Raji (cell line): ENCODE measurements around the gene MYH11.

Experiments
- POLR2A ChIP-seq: IDR thresholded peaks from 2 replicates; pipeline ENCODE4 v1.6.1; 2011; ENCODE audit warnings: low read depth, low read length, control low read depth; ENCODE audit not compliant: insufficient read depth

Gene MYH11

DNA sequence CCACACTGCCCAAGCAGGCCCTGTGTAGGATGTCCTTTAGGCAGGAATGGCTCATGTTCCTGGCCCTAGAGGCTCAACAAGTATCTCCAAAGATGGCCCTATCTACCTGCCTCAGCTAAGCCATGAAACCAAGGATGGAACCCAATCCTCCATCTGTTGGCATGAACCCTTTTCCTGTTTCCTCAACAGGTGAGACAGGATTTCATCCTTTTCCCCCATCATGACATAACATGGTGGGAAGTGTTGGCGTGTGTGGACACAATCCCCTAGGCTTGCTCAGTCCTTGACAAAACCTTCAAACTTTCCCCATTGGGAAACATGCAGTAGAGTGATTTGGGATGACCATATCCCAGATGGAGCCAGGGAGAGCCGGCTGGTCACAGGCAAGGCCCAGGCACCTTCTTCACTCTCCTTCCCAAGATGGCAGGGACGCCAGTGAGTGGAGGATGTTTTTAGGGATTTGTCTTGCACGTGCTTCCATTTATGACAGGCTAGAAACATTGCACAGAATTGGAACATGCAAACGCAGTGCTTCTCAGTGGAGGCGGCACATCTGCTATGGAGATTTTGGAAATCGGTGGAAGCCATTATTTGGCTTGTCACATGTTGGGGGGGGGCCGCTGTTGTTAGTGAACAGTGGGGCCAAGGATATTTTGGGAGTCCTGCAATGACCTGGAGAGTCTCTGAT lies 77.0 kb downstream of the MYH11 start:
- TF ChIP-seq POLR2A = no peak

DNA sequence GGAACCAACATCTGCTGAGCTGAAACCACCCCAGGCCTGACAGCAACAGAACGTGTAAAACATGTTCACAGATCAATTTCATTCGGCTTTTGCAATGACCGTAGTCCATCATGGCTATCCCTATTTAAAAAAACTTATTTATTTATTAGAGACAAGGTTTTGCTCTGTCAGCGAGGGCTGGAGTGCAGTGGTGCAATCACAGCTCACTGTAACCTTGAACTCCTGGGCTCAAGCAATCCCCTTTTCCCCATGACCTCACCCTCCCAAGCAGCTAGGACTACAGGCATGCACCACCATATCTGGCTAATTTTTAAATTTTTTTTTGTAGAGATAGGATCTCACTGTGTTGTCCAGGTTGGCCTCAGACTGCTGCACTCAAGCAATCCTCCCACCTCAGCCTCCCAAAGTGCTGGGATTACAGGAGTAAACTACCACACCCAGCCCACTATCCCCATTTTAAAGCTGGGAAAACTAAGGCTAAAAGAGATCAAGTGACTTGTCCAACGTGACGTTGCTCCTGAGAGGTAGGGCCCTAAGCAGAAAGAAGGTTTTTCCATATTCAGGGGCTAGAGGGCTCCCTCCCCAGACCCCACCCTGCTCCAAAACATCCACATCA lies 77.7 kb downstream of the MYH11 start:
- no peak for TF ChIP-seq POLR2A

DNA sequence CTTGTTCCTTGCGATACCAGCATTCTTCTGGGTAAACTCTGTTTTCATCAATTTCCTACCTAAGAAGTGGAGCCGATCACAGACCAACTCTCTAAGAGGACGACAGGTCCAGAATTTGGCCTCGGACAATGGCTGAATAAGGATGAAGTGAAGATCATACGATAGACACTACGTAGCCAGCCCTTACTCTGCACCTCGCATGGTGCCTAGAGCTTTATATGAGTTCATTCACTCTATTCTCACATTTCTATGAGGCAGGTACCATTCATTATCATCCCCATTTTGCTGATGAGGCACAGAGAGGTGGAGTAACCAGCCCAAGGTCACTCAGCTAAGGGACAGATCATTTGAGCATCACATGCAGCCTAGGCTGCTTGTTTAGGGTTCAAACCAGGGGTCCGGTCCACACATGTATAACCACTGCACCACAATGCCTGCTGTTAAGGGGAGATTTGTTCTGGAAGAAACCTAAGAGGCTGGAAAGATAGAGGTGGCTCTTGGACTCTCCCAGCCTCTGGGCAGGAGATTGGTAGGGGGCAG lies 78.6 kb downstream of the MYH11 start:
- TF ChIP-seq POLR2A = no peak

DNA sequence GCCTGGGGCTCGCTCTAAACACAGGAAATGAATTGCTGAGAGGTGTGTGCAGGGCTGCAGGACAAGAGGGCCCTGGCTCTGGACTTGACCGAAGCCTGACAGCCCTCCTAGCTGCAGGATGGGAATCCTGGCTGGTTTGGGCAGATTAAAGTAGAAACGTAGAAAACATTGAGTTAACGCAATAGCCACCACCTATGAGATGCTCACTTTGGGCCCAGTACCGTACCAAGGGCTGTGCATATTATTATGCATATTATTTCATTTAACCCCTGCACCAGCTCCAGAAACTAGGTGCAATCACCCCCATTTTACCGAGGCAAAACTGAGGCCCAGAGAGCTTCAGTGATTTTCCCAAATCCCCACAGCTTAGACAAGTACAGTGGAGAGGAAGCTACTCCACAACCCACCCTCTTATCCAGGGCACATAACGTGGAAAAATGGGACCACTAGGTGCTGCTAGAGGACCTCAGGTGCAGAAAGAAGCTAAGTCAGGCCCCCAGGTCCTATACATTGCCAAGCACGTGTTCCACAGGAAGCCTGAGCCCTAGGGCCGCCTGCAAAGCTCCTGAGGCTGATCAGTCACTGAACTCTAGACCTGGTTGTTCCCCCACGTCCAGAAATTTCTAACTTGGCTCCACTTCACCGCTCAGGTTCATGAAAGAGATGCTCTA lies 79.2 kb downstream of the MYH11 start:
- no peak for TF ChIP-seq POLR2A

DNA sequence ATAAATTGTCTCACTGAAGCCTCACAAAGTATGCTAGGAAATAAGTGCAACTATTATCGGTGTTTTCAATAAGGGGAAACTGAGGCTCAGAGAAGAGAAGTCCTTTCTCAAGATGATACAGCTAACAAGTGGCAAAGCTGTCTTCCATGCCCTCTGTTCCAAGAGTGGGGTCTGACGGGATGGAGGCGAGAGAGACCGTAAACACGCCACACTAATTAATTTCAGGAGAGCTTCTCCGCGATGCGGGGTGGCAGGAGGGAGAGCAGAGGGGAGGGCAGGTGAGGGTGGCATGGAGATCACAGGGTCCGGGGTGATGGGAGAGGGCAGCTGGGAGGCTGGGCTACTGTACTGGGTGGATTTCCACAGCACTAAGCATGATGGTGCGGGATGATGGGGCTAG lies 80.3 kb downstream of the MYH11 start:
- no peak for TF ChIP-seq POLR2A

DNA sequence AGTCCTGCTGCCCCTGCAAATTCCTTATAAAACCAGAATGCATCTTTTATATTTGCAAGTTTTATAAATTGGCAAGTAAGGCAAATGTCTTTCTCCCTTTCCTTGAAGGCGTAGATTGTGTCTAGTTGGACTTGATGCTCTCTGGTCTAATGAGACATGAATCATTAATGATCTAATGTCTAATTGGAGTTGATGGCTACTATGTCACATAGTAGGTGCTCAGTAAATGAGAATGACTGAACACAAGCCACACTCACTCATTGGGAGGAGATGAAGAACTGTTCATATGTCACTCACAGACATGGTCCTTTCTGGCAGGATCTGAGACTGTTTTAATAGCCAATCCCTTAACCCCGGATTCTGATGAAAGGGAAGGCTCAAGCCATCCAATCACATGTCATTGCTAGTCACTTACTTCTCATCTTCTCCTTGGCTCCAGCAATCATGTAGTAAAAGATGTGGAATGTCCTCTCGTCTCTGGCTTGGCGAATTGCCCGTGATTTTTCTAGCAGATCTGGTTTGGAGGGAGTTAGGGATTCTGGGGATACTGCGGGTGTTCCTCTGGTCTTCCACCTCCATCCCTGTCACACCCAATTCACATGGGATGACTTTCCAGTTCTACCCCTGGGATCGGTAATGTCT lies 81.0 kb downstream of the MYH11 start:
- no peak for TF ChIP-seq POLR2A

DNA sequence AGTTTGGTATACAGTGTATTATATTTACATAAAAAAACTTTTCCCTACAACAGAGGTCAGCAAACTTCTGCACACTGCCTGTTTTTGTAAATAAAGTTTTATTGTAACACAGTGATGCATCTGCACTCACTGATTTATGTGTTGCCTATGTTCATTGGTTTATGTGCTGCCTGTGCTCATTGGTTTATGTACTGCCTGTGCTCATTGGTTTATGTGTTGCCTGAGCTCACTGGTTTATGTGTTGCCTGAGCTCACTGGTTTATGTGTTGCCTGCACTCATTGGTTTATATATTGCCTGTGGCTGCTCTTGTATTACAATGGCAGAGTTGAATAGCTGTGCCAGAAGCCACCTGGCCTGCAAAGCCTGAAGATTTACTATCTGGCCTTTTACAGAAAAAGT lies 81.6 kb downstream of the MYH11 start:
- no peak for TF ChIP-seq POLR2A

DNA sequence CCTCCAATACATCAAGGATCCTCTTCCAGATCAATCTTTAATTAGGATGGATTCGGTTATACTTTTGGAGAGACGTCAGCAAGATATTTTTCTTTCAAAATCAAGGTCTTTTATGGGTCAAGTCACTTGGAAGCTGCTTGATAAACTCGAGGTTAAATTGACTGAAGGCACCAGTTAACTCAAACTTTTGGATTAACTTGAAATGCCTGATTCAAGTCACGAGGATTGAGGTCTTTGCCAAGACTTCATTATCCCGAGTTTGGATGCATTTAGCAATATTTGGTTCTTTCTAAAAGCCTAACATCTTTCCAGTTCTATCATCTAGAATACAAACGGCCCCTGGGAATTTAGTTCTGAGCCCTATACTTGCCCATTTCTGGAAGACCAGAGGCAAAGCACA lies 82.9 kb downstream of the MYH11 start:
- TF ChIP-seq POLR2A = no peak

DNA sequence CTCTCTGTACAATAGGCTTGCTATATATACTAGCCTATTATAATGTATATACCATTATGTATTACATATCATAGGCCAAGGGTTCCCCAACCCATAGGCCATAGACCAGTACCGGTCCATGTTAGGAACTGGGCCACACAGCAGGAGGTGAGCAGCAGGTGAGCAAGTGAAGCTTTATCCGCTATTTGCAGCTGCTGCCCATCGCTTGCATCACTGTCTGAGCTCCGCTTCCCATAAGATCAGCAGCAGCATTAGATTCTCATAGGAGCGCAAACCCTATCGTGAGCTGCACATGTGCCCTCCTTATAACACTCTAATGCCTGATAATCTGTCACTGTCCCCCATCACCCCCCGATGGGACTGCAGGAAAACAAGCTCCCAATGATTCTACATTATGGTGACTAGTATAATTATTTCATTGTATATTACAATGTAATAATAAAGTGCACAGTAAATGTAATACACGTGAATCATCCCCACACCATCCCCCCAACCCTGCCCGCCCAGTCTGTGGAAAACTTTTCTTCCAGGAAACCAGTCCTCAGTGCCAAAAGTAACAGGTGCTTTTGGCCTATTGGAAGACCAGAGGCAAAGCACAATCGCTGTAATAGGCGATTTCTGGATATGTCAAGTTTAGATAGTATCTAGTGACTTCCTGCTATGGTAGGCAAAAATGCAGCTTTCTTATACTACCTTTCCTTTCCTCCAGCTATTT lies 84.1 kb downstream of the MYH11 start:
- TF ChIP-seq POLR2A = no peak

DNA sequence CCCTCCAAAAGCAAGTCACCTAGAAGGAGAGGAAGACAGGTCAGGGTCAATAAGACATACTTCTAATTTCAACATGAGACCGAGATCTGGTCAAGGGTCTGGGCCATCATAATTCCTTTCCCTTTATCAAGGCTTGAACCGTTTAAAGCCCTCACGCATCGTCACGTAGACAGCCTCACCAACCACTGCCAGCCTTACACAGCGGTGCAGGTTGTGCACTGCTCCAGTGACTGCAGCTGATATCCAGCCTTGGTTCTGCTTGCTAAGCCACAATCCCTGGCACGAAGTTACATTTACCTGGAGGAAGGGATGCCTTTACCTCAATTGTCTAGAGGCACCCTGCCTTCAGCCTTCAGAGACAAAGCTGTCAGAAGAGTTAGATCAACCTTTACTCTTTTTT lies 85.1 kb downstream of the MYH11 start:
- TF ChIP-seq POLR2A = no peak

DNA sequence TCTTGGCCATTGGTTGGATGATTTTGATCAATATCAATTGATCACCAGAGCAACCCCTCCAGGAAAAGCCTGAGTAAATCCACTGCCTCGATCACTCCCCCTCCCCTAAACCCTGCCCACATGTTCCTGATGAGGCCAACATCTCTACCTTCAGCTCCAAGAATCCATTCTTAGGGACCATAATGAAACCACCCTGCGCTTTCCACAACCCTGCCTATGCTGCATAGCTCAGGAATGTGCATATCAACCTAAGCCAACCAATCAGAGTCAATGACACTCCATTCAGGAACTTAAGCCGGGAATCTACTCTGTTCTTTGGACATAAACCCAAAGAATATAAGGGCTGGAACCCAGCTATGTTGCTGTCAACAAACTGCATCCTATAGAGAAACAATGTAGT lies 86.3 kb downstream of the MYH11 start:
- no peak for TF ChIP-seq POLR2A

DNA sequence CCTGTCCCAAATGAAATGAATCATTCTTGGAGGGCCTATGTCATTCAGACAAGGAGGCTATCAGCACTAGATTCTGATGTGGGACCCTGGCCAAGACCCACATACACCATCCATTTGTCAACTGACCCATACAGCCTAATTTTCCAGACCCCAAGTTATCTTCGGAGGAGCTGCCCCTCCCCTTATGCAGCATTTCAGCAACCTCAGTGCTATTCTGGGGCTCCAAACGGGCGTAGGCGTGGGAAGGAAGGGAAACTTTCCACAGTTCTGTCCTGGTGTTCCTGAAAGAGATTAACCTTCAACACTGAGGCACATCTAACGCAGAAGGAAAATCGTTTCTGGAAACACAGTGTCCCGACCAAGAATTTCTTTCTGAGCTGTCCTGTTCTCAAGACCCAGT lies 86.7 kb downstream of the MYH11 start:
- no peak for TF ChIP-seq POLR2A

DNA sequence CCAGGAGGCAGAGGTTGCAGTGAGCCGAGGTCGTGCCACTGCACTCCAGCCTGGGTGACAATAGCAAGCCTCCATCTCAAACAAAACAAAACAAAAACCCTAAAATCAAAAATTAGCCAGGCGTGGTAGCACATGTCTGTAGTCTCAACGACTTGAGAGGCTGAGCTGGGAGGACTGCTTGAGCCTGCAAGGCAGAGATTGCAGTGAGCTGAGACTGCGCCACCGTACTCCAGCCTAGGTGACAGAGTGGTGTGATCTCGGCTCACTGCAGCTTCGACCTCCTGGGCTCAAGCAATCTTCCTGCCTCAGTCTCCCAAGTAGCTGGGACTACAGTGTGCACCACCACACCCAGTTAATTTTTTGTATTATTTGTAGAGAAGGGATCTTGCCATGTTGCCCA lies 87.6 kb downstream of the MYH11 start:
- TF ChIP-seq POLR2A = no peak

DNA sequence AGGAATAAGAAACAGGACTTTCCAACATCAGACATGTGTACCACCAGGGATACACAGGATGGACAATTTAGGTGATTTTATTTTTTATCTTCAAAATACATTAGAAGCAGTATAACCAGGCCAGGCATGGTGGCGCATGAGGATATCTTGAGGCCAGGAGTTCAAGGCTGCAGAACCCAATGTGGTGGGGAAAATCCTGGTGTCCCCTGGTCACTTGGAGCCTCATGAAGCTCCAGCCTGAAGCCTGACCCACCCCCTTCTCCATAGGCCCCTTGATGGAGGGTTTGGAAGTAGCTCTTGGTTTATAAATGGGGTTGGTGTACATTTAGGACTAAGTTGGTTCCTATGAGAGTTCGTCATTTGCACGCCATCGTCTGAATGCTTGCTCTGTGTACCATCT lies 88.6 kb downstream of the MYH11 start:
- no peak for TF ChIP-seq POLR2A

DNA sequence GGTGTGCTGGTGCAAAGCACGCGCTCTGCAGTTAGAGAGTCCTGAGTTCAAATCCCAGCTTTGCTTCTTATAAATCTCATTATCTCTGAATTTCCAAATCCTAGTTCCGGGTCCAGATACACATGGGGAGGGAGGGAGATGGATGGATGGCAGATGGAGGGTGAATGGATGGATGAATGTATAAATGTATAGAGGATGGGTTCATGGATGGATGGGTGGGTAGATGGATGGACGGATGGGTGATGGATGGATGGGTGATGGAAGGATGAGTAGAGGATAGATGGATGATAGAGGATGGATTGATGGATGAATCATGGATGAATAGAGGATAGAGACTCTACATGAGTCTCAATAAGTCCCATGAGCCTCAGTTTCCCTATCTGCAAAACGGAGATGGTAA lies 89.9 kb downstream of the MYH11 start:
- no peak for TF ChIP-seq POLR2A
